Thymus (tissue), 11 donors: Measurements from ENCODE around the gene MPV17L. TPM values are rescaled to one million over a fixed set of nuclear protein-coding genes. Genes with fewer than 3 reads are reported as not detected.
"Not testable (repeated sequence)": the region's sequence is repeated elsewhere in the genome, so short reads cannot be mapped to it uniquely, and the experiment has no call there.

Source experiments
- DNase-seq, 9 donors: peaks; one replicate each; pipeline ENCODE4 v3.0.0-alpha.2; 2013; ENCODE audit warnings: low spot score in 9 of 9, low read depth in 6 of 9, missing footprints in 1 of 9
- H3K27ac ChIP-seq, 2 donors: one replicate each; pipeline ENCODE4 v1.5.1; 2013; ENCODE audit warnings: control low read depth in 1 of 2, low read depth in 1 of 2, low read length in 1 of 2, mild to moderate bottlenecking in 1 of 2, moderate library complexity in 1 of 2
- H3K27me3 ChIP-seq, 2 donors: one replicate each; pipeline ENCODE4 v1.5.1; 2013; ENCODE audit warnings: low read length in 1 of 2; ENCODE audit not compliant: control insufficient read depth in 2 of 2, insufficient read depth in 1 of 2
- H3K36me3 ChIP-seq, 2 donors: one replicate each; pipeline ENCODE4 v1.5.1; 2013; ENCODE audit warnings: low read length in 1 of 2, mild to moderate bottlenecking in 1 of 2, moderate library complexity in 1 of 2; ENCODE audit not compliant: control insufficient read depth in 2 of 2, insufficient read depth in 2 of 2
- H3K4me1 ChIP-seq, 2 donors: one replicate each; pipeline ENCODE4 v1.5.1; 2013; ENCODE audit warnings: low read length in 2 of 2; ENCODE audit not compliant: control insufficient read depth in 2 of 2, insufficient read depth in 2 of 2
- H3K4me3 ChIP-seq, 2 donors: one replicate each; pipeline ENCODE4 v1.5.1; 2013; ENCODE audit warnings: low read length in 2 of 2, control low read depth in 1 of 2, mild to moderate bottlenecking in 1 of 2
- H3K9me3 ChIP-seq, 2 donors: one replicate each; pipeline ENCODE4 v1.5.1; 2013; ENCODE audit warnings: low read length in 1 of 2, mild to moderate bottlenecking in 1 of 2; ENCODE audit not compliant: control insufficient read depth in 2 of 2, insufficient read depth in 1 of 2
- WGBS: extraction: QIAGEN DNeasy Blood & Tissue Kit; methylation state at CpG from one replicate; pipeline ENCODE4 v1.1.7; 2013; 5-methylcytosine and 5-hydroxymethylcytosine counted together
- polyA plus RNA-seq: library from polyadenylated mRNA; stranded (reverse); fragments of 200-250 nt; gene quantifications from one replicate; pipeline ENCODE4 v1.2.3, GENCODE V29; 2013
- total RNA-seq: library from RNA; stranded (reverse); fragments of 120-200 nt; gene quantifications from one replicate; pipeline ENCODE4 v1.2.4, GENCODE V29; 2013
- donor health status: healthy.

The MPV17L gene
- total and polyA plus RNA-seq, 2 donors, result 0.38 to 1.7 TPM

DNA sequence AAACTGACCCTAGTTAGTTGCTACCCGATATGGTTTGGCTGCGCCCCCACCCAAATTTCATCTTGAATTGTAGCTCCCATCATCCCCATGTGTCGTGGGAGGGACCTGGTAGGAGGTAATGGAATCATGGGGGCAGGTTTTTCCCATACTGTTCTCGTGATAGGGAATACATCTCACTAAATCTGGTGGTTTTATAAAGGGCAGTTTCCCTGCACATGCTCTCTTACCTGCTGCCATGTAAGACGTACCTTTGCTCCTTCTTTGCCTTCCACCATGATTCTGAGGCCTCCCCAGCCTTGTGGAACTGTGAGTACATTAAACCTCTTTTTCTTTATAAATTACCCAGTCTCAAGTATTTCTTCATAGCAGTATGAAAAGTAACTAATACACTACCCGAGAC lies 7.5 kb upstream of the MPV17L start:
- WGBS, result 88% methylated on average over 6 of the region's 6 CpGs
- H3K4me3 ChIP-seq, H3K27me3 ChIP-seq, H3K27ac ChIP-seq, H3K36me3 ChIP-seq, H3K9me3 ChIP-seq, H3K4me1 ChIP-seq, DNase-seq: not testable (repeated sequence)

DNA sequence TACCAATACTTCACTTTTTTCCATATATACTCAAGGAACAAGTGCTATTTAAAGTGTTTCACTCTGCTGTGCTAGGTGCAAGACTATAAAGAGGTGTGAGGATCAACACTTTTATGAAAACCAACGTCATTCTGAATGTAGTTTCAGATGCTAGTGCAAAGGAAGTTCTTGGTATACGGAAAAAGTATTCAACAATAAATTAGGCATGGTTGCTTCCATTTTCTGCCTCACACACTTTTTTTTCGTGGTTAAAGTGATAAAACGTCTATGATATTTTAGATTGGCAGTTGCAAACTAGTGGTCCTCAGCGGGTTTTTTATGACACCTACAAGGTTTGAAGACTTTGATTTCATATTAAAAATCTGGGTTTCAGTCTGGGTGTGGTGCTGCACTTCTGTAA lies 5.6 kb upstream of the MPV17L start:
- not testable (repeated sequence) for H3K4me3 ChIP-seq, H3K27me3 ChIP-seq, H3K4me1 ChIP-seq, H3K36me3 ChIP-seq, DNase-seq, H3K9me3 ChIP-seq, H3K27ac ChIP-seq
- WGBS, result 86% methylated on average over 5 of the region's 5 CpGs

DNA sequence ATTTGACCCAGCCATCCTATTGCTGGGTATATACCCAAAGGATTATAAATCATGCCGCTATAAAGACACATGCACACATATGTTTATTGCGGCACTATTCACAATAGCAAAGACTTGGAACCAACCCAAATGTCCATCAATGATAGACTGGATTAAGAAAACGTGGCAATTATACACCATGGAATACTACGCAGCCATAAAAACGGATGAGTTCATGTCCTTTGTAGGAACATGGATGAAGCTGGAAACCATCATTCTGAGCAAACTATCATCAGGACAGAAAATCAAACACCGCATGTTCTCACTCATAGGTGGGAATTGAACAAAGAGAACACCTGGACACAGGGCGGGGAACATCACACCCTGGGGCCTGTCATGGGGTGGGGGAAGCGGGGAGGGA lies 2.5 kb upstream of the MPV17L start:
- H3K36me3 ChIP-seq, result not testable (repeated sequence)
- WGBS, result 96% methylated on average over 7 of the region's 8 CpGs

DNA sequence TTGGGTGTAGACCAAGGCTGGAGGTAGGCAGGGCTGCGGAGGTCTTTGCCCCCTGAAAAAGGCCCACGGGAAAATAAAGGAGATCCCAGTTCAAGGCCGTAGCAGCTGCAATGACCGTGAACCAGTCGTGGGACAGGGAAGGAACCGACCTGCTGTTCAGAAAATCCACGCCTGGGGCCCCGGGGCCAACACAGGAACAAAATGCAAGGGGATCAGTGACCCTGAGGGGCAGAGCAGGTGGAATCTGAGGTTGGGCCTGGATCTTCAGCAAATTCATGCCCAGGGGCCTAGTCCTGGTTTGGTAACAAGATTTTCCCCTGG lies 915 bp downstream of the MPV17L start:
- H3K27ac ChIP-seq, H3K4me1 ChIP-seq, H3K4me3 ChIP-seq, DNase-seq, H3K9me3 ChIP-seq, H3K36me3 ChIP-seq: not testable (repeated sequence)
- H3K27me3 ChIP-seq, result peaks cover 0 to 17% of the 10 kb centered on the region in 2 donors
- 94% methylated on average over 8 of the region's 8 CpGs for WGBS

More for the DNA sequence above, 2.5 kb upstream of the MPV17L start:
- H3K9me3 ChIP-seq, H3K27ac ChIP-seq, H3K4me1 ChIP-seq, H3K4me3 ChIP-seq, DNase-seq: not testable (repeated sequence)
- peaks cover 0 to 17% of the 10 kb centered on the region in 2 donors for H3K27me3 ChIP-seq

DNA sequence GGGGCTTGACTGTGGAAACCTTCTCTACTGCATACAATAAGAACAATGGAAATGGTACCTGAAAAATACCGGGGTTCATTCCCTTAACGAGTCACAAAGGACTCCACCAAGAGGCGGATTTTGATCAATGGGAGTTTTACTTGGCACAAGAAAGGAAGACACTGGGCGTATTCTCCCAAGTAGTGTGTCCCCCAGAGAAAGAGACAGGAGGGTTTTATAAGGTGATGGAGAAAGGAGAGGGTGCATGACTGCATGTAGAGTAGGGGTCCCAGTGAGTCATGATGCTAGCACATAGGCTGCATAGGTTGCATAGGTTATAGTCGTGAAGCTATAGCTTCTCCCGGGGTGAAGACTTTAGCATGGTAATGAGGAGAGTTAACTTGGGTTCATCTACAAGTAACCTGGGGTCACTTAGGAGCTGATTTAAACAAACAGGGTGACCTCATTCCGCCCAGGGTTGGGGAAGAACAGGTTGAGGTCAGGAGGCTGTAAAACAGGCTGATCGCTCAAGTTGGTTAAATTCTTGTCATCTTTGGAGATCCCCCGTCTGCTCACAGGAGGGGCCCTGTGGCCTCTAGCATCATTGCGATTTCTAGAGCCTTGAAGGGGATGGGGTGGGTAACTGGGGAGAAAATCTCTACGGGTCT lies 1.5 kb downstream of the MPV17L start:
- Histone ChIP-seq H3K27me3 (peaks cover 0 to 17% of the 10 kb centered on the region in 2 donors), H3K36me3 (no peaks in the 10 kb centered on the region), H3K27ac (no peak overlapping the region), H3K9me3 (no peaks in the 10 kb centered on the region), H3K4me3 (no peak overlapping the region), H3K4me1 (no peaks in the 10 kb centered on the region)
- 97% methylated on average over 11 of the region's 11 CpGs for WGBS
- DNase-seq, result no peak

DNA sequence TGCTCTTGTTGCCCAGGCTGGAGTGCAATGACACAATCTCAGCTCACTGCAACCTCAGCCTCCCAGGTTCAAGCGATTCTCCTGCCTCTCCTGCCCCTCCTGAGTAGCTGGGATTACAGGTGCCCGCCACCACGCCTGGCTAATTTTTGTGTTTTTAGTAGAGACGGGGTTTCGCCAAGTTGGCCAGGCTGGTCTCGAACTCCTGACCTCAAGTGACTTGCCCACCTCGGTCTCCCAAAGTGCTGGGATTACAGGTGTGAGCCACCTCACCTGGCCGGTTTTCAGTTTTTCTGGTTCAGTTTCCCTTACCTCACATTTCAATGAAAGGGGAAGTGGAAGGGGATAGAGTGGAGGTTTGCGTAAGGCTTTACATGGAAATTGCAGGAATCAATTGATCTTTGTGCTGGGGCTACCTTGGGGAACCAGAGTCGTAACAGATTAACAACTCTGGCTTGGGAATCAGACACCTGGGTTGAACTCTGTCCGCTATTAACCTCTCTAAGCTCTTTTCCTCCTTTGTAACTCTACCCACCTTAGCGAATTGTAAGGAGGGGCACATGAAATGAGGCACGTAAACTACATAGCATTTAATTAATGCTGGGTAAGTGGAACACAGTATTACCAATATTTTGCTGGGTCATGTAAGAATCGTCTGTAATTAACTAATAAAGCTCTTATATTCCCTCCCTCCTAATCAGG lies 3.2 kb downstream of the MPV17L start:
- Histone ChIP-seq H3K27me3 (peaks cover 0 to 17% of the 10 kb centered on the region in 2 donors), H3K36me3 (no peaks in the 10 kb centered on the region), H3K9me3 (no peaks in the 10 kb centered on the region), H3K4me3 (no peak overlapping the region), H3K4me1 (no peaks in the 10 kb centered on the region), H3K27ac (no peak overlapping the region)
- no peak for DNase-seq
- 92% methylated on average over 14 of the region's 14 CpGs for WGBS

DNA sequence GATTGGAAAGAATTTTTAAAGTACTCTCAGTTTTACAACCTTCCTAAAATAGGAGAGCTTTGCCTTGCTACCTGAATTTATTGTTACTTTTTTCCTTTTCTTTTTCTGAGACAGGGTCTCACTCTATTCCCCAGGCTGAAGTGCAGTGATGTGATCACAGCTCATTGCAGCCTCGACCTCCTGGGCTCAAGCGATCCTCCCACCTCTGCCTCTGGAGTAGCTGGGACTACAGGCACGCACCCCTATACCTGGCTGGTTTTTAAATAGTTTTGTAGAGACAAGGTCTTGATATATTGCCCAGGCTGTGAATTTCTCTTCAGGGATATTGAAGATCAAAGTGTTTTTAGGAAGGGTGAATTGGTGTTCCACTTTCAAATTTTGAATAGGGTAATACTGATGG lies 3.8 kb downstream of the MPV17L start:
- Histone ChIP-seq H3K4me3 (no peak overlapping the region), H3K4me1 (no peaks in the 10 kb centered on the region), H3K36me3 (no peaks in the 10 kb centered on the region), H3K27me3 (peaks cover 0 to 17% of the 10 kb centered on the region in 2 donors), H3K27ac (no peak overlapping the region), H3K9me3 (no peaks in the 10 kb centered on the region)
- no peak for DNase-seq
- 97% methylated on average over 3 of the region's 3 CpGs for WGBS

DNA sequence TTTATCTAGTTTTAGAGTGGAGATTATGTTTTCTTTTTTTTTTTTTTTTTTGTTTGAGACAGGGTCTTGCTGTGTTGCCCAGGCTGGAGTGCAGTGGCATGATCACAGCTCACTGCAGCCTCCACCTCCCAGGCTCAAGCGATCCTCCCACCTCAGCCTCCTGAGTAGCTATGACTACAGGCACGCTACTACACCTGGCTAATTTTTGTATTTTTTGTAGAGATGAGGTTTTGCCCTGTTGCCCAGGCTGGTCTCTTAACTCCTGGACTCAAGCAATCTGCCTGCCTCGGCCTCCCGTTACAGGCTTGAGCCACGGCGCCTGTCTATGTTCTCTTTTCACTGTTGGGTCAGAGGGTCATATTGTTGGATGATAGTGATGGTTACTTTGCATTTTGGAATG lies 4.8 kb downstream of the MPV17L start:
- peaks cover 0 to 13% of the 10 kb centered on the region in 2 donors for H3K27me3 ChIP-seq
- not testable (repeated sequence) for DNase-seq, H3K4me3 ChIP-seq, H3K36me3 ChIP-seq, H3K27ac ChIP-seq, H3K4me1 ChIP-seq, H3K9me3 ChIP-seq
- 98% methylated on average over 6 of the region's 6 CpGs for WGBS

DNA sequence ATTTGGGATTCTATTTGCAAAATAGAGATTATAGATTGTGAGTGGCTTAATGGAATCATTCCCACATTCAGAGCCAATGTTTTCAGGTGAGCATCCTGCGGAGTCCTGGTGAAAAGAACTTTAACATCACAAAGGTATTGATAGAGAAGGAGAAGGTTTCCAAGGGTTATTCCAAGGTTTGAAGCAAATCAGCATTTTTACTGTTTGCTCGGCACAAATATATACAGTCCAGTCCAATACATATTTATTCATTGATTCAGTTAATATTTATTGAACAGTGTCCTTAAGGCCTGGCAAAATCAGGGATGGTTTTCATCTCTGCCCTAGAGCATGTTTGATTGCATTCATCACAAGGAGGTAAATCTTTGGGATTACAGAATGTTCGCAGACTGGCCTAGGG lies 6.4 kb downstream of the MPV17L start:
- H3K9me3 ChIP-seq, result no peaks in the 10 kb centered on the region
- no peaks in the 10 kb centered on the region for H3K4me1 ChIP-seq
- no peak overlapping the region for H3K4me3 ChIP-seq
- WGBS, result 98% methylated on average over 3 of the region's 3 CpGs
- H3K27ac ChIP-seq, result no peak overlapping the region
- H3K36me3 ChIP-seq, result no peaks in the 10 kb centered on the region
- H3K27me3 ChIP-seq, result no peaks in the 10 kb centered on the region
- DNase-seq, result no peak
